Measurements from ENCODE around the gene TSGA10.
"Not testable (repeated sequence)": the region's sequence is repeated elsewhere in the genome, so short reads cannot be mapped to it uniquely, and the experiment has no call there.

Gene TSGA10

DNA sequence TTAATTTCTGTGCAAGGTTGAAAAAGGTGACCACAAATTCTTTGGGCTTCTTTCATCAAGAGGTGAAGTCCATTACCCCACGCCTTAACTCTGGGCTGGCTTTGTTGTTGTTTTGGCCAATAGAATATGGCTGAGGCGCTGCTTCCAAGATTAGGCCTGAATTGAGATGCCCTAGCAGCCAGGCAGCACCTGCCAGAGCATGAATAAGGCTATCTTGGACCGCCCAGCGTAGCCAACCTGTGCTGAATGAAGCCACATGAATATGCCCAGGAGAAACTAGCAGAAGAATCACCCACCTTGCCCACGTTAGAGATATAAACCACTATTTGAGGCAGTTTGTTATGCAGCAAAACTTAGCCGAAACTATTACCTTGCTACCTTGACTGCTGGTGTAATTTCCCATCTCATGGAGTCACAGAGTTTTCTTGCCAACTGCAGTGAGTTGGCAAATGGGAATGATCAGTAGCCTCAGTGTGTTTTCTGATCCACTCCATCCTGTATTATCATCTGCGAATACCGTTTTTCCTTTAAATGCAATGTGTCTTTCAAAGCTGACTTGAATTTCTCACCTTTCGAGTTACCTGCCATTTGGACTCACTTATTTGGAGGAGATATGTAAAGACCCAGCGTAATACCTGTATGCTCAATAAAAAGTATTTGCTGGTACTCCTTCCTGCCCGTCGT, 679 bp downstream of the TSGA10 start:
- no peak for DNase-seq

DNA sequence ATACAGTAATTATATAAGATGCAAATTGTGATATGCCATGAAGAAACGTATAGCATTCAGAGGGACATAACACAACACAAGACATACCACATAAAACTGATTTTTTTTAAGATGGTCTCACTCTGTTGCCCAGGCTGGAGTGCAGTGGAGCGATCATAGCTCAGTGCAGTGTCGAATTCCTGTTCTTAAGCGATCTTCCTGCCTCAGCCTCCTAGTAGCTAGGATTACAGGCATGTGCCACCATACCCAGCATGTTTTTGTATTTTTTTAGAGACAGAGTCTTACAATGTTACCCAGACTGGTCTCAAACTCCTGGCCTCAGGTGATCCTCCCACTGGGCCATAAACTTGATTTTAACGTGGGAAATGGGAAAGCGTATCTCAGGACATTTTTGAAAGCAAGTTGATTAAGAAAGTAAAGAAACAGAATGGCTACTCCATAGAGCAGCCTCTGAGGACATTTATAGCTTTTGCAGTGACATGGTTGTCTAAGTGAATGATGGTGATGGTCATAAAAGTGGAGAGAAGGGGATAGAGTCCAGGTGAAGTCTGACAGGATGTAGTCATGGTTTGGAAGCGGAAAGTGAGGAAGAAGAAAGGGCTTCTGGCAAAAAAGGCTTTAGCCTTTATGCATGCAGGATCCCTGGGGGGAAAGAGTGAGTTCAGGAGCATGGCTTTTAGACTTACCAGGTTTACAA, 2.4 kb downstream of the TSGA10 start:
- DNase-seq, result no peak

DNA sequence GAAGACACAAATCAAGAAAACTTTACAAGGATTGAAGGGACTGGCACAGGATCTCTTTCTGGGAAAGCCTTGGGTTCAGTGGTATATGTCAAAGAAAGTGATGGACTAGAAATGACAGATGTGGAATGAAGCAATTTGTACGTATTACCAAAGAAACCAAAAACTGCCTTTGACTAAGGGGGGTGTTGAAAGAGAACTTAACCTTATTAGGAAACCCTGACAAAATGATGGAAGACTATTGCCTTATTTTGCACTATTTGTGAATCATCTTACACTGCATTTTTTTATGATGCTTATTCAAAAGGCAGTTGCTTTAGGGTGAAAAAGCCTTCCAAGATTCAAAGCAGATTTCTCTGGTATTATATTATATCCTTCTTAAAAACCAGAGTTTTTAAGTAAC, 4.0 kb downstream of the TSGA10 start:
- no peak for DNase-seq

DNA sequence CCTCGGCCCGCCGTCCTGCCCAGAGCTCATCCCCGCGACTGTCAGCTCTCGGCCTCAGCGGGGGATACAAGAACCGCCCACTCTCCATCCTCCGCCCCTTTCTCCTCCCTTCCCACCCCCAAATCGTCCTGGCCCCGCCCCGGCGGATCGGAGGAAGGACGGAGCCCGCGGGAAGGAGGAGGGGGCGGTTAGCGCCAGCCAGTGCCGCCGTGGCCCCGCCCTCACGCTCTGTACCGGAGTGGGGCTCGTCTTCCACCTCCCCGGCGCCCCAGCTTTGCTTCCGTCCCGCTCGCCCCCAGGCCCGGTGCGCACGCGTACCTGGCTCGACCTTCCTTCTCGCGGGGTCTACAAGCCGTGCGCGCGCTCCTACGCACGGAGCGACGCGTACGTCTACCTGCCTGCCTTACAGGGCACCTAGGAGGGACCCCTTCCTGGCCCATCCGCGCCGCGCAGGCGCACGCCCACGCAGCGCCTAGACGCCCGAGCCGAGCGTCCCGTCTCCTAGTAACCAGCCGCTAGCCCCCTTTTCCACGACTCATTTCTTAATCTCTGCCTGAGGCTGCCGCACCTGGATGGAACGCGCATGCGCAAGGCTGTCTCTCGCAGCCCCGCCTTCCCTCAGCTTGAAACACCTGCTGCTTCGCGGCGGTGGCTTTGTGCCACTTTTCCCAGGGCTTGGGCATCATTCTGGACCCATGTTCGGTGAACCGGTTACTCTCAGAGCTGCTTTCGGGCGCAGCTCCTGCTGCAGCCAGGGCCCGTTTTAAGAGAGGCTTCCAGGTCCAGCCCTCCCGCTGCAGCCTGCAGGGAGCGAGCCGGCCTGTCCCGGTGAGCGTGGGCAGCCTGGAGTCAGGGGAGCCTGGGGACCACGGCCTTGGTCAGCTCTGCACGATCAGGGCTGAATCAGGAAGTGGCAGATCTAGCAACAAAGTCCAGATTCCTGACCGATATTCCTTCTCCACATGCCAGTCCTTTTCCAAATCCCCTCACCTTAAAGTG, 13.3 kb downstream of the TSGA10 start, which contains the start of gene C2orf15:
C2orf15 (plus strand) TSS at position 598 of the 999 bp plus-strand sequence. CDS start 8,852 bp downstream, outside the sequence.
- DNase-seq, result peak; percentile 97

DNA sequence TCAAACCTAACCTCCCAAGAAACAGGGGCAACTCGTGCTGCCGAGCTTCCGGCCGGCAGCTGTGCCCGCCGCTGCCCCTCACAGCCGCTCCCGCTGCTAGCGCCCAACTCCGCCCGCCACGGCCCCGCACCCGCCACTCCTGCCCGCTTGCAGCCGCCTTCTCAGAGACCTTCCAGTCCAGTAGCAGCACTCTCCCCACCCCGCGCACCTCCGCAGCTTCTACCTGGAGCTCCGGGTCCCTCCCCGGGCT, 14.0 kb downstream of the TSGA10 start:
- DNase-seq, result no peak

DNA sequence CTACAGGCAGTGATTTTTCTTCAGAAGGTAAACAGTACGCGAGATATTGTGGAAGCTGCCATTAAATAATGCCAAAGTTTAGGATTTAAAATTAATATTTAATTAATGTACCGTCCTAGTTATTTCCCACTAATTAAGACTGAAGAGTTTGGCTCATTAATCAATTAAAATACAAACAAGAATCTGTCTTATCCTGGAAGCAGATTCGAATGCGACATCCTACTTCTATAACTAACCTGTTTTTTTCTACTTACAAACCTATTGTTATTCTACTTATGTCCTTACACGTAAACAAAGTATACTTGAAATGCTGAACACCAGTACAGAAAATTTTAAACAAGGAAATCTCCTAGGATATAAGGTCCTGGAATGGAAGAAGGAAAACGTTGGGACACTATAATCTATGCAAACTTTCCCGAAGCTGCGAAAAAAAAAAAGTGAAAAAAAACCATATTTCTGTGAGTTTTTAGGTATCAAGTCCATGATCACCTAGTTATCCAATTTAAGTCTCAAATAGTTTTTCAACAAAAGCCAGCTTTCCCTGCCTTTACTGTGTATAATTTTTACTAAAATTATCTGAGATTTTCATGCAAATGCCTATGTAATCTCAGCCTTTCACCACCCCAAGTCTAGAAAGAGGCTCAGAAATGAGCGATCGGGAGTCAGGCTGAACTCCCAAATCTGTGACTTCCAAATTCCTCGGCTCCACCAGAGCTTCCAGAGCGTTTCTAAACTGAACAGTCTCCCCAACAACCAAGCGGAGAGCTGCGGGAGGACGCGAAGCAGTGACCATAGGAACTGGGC, 14.5 kb downstream of the TSGA10 start:
- DNase-seq, result no peak

DNA sequence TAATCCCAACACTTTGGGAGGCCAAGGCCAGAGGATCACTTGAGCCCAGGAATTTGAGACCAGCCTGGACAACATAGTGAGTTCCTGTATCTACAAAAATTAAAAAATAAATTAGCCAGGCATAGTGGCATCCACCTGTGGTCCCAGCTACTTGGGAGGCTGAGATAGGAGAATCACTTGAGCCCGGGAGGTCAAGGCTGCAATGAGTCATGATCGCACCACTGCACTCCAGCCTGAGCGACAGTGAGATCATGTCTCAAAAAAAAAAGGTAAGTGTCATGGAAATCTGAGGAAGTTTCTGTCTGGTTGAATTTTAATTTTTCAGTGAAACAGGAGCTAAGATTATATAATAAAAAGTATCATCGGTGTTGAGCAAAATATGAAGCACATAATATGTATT, 15.7 kb downstream of the TSGA10 start:
- no peak for DNase-seq

DNA sequence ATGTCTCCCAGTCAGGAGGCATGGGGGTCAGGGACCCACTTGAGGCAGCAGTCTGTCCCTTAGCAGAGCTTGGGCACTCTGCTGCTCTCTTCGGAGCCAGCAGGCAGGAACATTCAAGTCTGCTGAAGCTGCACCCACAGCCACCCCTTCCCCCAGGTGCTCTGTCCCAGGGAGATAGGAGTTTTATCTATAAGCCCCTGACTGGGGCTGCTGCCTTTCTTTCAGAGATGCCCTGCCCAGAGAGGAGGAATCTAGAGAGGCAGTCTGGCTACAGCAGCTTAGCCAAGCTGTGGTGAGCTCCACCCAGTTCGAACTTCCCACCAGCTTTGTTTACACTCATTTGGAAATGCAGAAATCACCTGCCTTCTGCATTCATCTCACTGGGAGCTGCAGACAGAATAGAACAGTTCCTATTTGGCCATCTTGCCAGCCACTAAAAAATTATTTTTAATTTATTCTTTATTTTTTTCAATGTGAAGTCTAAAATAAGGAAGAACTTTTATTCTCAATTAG, 19.6 kb downstream of the TSGA10 start:
- not testable (repeated sequence) for DNase-seq

DNA sequence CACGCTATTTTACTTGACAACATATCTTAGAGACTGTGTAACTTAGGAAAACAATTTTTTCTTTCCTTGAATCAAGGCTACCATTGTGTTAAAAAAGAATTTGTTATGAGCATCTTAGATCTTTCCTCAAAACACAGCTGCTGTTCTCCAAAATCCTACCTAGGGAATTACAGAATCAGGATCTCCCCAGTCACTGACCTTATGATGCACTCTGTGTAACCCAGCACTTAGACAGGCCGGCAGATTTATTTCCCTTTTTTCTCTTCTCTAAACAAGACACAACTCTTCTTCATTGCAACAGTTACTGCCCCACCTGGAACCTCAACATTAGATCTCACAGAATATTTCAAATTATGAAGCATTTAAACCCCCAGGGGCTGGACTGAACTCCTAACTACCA, 26.8 kb downstream of the TSGA10 start:
- DNase-seq, result no peak

DNA sequence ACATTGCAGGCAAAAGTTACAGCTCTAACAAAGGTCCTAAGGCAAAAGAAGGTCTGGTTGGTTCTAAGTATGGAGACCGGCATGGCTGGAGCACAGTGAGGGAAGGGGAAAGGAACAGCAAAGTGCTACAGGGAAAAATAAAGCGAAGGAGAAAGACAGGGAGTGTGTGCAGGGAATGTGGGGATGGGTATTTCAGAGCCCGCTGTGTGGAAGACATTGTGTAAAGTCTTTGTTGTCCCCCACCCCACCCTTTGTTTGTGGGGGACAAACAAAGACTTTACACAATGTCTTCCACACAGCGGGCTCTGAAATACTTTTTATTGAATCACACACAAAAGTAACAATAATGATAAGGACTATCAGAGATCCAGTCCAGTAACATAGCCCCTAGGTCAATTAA, 42.1 kb downstream of the TSGA10 start:
- DNase-seq, result no peak

DNA sequence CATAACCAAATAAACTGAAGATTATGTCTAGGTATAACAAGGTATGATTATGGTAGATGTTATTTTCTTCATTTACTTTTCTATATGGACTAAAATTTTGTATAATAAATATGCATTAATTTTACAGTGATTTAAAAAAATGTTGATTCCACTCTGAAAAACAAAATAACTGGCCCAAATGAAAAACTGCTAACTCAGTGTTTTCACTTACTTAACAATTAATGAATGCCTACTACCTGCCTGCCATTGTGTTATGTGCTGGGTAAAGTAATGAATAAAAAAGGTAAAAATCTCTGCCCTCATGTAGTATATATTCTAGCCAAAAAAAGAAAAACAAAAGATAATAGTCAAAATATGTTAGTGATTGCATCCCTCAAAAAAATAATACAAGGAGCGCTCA, 42.8 kb downstream of the TSGA10 start:
- DNase-seq, result no peak

DNA sequence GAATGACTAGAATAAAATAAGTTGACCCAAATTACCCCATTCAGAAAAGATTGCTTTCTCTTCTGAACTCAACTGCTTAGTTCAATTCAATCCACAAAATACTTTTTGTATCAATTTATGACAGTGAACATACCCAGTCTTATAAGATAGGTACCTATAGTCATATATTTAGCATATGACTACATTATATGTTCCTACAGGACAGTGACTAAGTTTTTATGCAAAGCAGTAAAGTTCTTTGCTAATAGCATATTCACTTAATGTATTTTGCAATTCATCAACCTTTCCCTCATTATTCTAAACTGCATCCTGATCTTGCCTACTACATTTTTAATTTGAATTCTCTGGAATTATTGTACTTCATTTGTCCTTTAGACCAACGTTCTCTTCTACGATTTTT, 43.5 kb downstream of the TSGA10 start:
- no peak for DNase-seq

DNA sequence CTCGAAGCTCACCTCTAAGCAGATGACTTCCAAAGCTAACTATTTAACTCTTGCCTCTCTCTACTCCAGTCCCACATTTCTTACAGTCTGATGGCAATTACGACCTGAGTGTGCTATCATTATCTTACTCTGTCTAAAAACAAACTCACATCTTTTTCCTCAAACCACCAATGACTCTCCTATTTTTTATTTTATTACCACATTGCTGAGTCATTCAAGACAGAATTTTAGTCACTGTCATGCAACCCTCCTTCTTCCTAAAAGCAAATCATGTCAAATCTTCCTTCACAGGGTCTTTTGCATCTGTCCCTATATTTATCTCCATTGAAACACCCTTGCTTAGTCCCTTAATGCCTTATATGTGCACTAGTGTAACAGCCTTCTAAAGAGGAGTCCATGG, 47.8 kb downstream of the TSGA10 start:
- DNase-seq, result no peak

DNA sequence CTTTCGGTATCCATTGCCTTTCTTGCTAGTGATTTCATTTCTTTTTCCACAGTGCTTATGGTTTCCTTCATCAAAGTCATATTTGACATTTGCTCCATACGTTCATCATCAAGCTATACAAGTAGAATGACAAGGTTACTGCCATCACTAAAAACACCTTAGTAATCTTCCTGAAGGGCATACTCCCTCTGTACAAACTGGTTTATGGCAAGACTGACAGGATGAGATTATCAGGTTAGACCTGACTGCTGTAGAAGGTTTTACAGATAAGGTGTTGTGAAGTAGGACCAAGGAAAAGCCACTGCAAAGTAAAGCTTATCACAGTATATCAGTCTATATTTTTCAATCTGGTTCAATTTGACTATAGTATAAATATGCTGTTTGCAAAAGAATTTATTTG, 50.7 kb downstream of the TSGA10 start:
- DNase-seq, result no peak

DNA sequence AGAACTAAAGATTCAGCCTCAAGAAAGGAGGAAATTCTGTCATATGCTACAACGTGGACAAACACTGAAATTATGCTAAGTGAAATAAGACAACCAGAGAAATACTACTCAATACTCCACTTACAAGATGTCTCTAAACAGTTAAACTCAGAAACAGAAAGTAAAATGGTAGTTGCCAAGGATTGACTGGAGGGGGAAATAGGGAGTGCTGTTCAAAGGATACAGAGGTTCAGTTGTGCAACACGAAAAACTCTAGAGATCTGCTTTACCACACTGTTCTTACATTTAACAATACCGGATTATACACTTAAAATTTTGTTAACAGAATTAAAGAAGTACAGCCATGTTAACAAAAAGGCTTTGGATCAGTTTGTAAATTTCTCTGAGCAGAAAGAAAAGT, 53.0 kb downstream of the TSGA10 start:
- DNase-seq, result no peak

DNA sequence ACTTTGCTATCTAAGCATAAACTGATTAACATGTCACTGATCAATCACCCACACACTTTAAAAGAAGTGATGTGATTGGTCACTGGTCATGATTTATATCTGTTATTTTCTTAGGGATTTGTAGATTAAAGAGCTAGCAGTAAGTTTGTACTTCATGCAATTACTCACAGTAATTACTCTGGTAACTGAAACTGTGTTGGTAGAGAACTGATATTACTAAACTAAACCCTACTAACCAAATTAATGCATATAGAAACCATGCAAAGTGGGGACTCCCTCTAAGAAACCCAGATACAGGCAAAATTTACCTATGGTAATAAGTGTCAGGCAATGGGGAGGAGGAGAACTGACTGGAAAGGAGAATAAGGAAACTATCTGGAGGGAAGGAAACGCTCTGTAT, 58.0 kb downstream of the TSGA10 start:
- no peak for DNase-seq

DNA sequence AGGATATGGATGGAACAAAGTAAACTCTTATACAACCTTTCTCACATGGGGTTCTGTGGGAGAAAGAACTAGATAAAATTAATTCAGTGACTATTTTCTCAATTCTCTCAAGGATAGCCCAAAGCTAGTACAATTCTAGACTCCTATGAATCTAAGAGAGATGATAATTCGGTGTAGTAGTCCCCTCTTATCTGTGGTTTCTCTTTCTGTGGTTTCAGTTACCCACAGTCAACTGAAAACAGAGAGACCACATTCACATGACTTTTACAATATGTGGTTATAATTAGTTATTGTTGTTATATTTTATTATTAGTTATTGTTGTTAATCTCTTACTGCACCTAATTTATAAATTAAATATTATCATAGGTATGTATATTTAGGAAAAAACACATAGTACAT, 66.7 kb downstream of the TSGA10 start:
- DNase-seq, result no peak

DNA sequence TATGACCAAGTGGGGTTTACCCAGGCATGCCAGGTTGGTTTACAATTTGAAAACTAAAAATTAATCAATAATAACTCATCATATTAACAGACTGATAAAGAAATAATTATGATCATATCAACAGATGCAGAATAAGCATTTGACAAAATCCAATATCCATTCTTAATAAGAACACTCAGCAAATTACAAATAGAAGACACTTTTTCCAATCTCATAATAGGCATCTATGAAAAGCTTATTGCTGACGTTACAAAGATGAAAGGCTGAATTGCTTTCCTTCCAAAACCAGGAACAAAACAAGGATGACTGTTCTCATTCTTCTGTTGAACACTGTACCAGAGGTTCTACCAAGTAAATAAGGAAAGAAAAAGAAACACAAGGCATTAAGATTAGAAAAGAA, 68.4 kb downstream of the TSGA10 start:
- DNase-seq, result no peak

DNA sequence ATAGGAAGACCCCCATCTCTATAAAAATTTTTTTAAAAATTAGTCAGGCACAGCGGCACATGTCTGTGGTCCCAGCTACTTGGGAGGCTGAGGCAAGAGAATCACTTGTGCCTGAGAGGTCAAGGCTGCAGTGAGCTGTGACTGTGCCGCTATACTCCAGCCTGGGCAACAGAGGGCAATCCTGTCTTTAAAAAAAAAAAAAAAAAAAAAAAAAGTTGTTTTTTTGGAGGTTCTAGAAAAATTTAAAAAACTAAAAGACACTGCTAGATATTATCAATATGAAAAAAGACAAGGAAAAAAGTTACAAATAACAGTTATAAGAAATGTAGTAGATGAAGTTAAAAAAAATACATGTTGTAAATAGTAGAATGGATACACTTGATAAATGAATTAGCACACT, 69.3 kb downstream of the TSGA10 start:
- no peak for DNase-seq

DNA sequence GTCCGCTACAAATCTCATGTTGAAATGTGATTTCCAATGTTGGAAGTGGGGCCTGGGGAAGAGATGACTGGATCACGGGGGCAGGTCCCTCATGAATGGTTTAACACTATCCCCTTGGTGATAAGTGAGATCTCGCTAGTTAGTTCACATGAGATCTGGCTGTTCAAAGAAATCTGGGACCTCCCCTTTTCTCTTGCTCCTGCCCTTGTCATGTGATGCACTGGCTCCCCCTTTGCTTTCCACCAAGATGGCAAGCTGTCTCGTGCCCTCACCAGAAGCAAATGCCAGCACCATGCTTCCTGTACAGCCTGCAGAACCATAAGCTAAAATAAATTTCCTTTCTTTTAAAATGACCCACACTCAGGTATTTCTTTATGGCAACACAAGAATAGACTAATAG, 70.5 kb downstream of the TSGA10 start:
- no peak for DNase-seq

DNA sequence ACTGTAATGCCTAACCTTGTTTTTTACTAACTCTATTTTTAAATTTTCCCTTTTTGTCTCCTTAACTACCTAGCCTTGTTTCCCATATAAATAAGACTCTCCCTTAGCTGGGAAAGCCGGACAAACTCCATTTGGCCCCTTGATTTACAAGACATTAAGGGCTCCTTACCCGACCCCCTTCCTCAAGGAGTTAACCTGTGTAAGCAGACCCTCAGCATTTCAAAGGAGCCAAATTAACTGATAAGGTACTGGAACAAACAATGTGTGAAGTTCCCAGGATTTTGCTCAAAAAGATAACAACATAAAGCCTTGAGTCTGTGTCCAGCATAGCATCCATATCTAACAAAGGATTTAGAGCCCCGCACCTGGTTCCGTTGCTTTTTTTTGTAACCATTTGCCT, 72.9 kb downstream of the TSGA10 start:
- DNase-seq, result no peak

DNA sequence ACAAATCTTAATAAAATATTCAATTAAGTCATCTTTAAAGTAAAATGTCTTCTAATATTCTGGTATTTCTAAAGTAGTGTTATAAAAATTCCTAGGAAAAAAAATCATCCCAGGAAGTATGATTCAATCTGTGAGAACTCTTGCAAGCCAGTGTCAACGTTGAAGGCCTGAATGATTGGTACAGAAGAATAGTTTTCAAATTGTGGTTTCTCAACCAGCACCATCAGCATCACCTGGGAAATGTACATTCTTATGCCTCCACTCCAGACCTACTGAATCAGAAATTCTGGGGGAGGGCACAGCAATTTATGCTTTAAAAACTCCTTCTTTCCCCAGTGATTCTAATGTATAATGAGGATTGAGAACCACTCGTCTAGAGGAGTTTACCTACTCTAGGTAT, 75.5 kb downstream of the TSGA10 start:
- no peak for DNase-seq

DNA sequence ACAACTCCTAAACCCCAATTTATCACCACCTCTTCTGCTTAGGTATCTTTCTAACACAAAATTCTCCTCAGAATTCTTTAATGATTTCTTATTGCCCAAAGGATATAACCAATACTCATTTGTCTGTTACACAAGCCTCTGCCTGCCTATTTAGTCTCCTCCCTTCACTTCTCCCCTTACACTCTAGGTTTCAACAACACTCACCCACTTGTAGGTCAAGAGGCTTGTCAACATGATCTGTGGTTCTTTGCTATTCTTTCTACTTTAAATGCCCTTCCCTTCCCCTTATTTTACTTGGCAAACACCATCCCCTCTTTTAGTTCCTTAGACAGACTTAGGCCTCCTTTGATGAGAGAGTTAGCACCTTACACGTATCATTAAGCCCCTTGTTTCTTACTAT, 82.2 kb downstream of the TSGA10 start:
- DNase-seq, result no peak
